B cell (primary cell): Measurements from ENCODE around the gene AKAP14. TPM values are rescaled to one million over a fixed set of nuclear protein-coding genes. Genes with fewer than 3 reads are reported as not detected.

ENCODE experiments used
- ATAC-seq: fragments of 200-7000 bp; cut with Tn5 transposase; one replicate; pipeline ENCODE4 v1.10.0; 2021; ENCODE audit warnings: low read depth, mild to moderate bottlenecking, moderate number of reproducible peaks, moderate library complexity
- CTCF ChIA-PET: fragments of 350-600 bp; sonication (Branson Sonifier 250); formaldehyde crosslinking; loops from one replicate; lab custom pipeline; 2021; ENCODE audit warnings: antibody characterized with exemption, inconsistent platforms; lab: Charles Lee
- POLR2A ChIA-PET: fragments of 350-600 bp; sonication (Branson Sonifier 250); formaldehyde crosslinking; loops from one replicate; lab custom pipeline; 2021; ENCODE audit warnings: antibody characterized with exemption; lab: Charles Lee
- DNase-seq: peaks from one replicate; pipeline ENCODE4 v3.0.0; 2013
- H2AFZ ChIP-seq: 2 replicates; pipeline ENCODE4 v1.6.1; 2012; ENCODE audit warnings: mild to moderate bottlenecking, low read depth, low read length; ENCODE audit not compliant: insufficient read depth, poor library complexity, severe bottlenecking
- H3K27ac ChIP-seq, 2 donors: 1 replicate in 1 of 2; 2 replicates in 1 of 2; pipeline ENCODE4 v1.5.1; 2012 to 2013; ENCODE audit warnings: low read length in 2 of 2, mild to moderate bottlenecking in 2 of 2, moderate library complexity in 1 of 2
- H3K27me3 ChIP-seq, 4 experiments: fragments of 200-600 bp in 1 of 4; sonication (generic) in 1 of 4; replicated peaks in 1 of 4; 1 replicate in 2 of 4; 2 replicates in 2 of 4; pipeline versions ENCODE4 v1.6.1 to v1.7.0; 2013 to 2016; ENCODE audit warnings: low read length in 3 of 4, mild to moderate bottlenecking in 2 of 4, mixed read lengths in 1 of 4, moderate library complexity in 1 of 4; ENCODE audit not compliant: insufficient read depth in 4 of 4, control insufficient read depth in 3 of 4; ENCODE audit errors: control extremely low read depth in 1 of 4
- H3K36me3 ChIP-seq, 2 experiments: replicated peaks in 1 of 2; 1 replicate in 1 of 2; 2 replicates in 1 of 2; pipeline versions ENCODE4 v1.6.1 to v1.7.1; 2013; ENCODE audit warnings: low read length in 1 of 2; ENCODE audit not compliant: insufficient read depth in 2 of 2, control insufficient read depth in 1 of 2; ENCODE audit errors: control extremely low read depth in 1 of 2, extremely low read depth in 1 of 2
- H3K4me1 ChIP-seq, 2 donors: fragments of 200-600 bp in 1 of 2; sonication (generic) in 1 of 2; 1 replicate in 1 of 2; 2 replicates in 1 of 2; pipeline versions ENCODE4 v1.5.1 to v1.6.1; 2013 to 2017; ENCODE audit warnings: low read length in 2 of 2; ENCODE audit not compliant: control insufficient read depth in 2 of 2, insufficient read depth in 2 of 2
- H3K4me2 ChIP-seq: replicated peaks from 2 replicates; pipeline ENCODE3; 2012; ENCODE audit warnings: mild to moderate bottlenecking, low read depth, low read length; ENCODE audit not compliant: poor library complexity, severe bottlenecking
- H3K4me3 ChIP-seq, 5 experiments: fragments of 200-600 bp in 1 of 5; sonication (generic) in 1 of 5; 1 replicate in 3 of 5; 2 replicates in 2 of 5; pipeline versions ENCODE4 v1.5.1 to v1.7.0; 2011 to 2016; ENCODE audit warnings: low read length in 4 of 5, mild to moderate bottlenecking in 4 of 5, low read depth in 2 of 5, control low read depth in 1 of 5, moderate library complexity in 1 of 5; ENCODE audit not compliant: insufficient read depth in 1 of 5; ENCODE audit errors: control extremely low read depth in 1 of 5, extremely low read depth in 1 of 5
- H3K79me2 ChIP-seq: fragments of 200-600 bp; sonication (generic); one replicate; pipeline ENCODE4 v1.6.0; 2016; ENCODE audit warnings: low read length; ENCODE audit not compliant: control insufficient read depth, insufficient read depth
- H3K9ac ChIP-seq: fragments of 200-600 bp; sonication (generic); 2 replicates; pipeline ENCODE4 v1.6.1; 2017; ENCODE audit warnings: mild to moderate bottlenecking, low read length, moderate library complexity
- H3K9me3 ChIP-seq, 3 donors: one replicate each; pipeline versions ENCODE4 v1.6.1 to v1.7.1; 2013; ENCODE audit warnings: low read length in 2 of 3; ENCODE audit not compliant: control insufficient read depth in 2 of 3, insufficient read depth in 1 of 3; ENCODE audit errors: control extremely low read depth in 1 of 3
- H4K20me1 ChIP-seq: 2 replicates; pipeline ENCODE4 v1.6.0; 2012; ENCODE audit warnings: mild to moderate bottlenecking, low read length; ENCODE audit not compliant: insufficient read depth, control insufficient read depth, poor library complexity, severe bottlenecking
- H3K27ac Mint-ChIP-seq: one replicate; pipeline ENCODE4 v1.8.0; 2021; ENCODE audit warnings: mixed read lengths
- H3K27me3 Mint-ChIP-seq: one replicate; pipeline ENCODE4 v1.8.0; 2021; ENCODE audit warnings: mixed read lengths
- H3K4me1 Mint-ChIP-seq: one replicate; pipeline ENCODE4 v1.8.0; 2021; ENCODE audit warnings: mixed read lengths
- H3K4me3 Mint-ChIP-seq: one replicate; pipeline ENCODE4 v1.8.0; 2021; ENCODE audit warnings: mixed read lengths
- H3K9me3 Mint-ChIP-seq: one replicate; pipeline ENCODE4 v1.8.0; 2022; ENCODE audit warnings: mixed read lengths; ENCODE audit not compliant: insufficient read depth
- EZH2 ChIP-seq: IDR thresholded peaks from 2 replicates; pipeline ENCODE4 v1.6.1; 2012; ENCODE audit warnings: borderline replicate concordance, low read depth, mild to moderate bottlenecking, moderate library complexity, low read length; ENCODE audit not compliant: insufficient read depth, poor library complexity, severe bottlenecking
- WGBS: methylation state at CpG from one replicate; pipeline ENCODE4 v1.1.5; 2013; ENCODE audit warnings: missing lambda C conversion rate; ENCODE audit not compliant: insufficient coverage; 5-methylcytosine and 5-hydroxymethylcytosine counted together
- intact Hi-C: fragments of 100-400 bp; cut with micrococcal nuclease; formaldehyde crosslinking; loops from one replicate; pipeline ENCODE4 v1.10.0; 2022
- polyA plus RNA-seq: library from polyadenylated mRNA; depleted of rRNA; stranded (reverse); fragments of >200 nt; gene quantifications from 2 replicates; pipeline ENCODE4 v1.2.3, GENCODE V29; 2012
- total RNA-seq, 2 donors: library from RNA; stranded (reverse); fragments of 120-200 nt in 1 of 2; gene quantifications; 1 replicate in 1 of 2; 2 replicates in 1 of 2; pipeline versions ENCODE4 v1.2.3 to v1.2.4, GENCODE V29; 2013 to 2022
- TF ChIP-seq, protein P1 (sequence below): fragments of 200-600 bp; IDR thresholded peaks from one replicate; pipeline ENCODE4 v1.8.0; 2022; ENCODE audit warnings: antibody characterized with exemption, mild to moderate bottlenecking

AKAP14 gene
- total and polyA plus RNA-seq, 2 donors (not counting 1 experiment from before 2014, with no cell fraction given) = not detected

DNA sequence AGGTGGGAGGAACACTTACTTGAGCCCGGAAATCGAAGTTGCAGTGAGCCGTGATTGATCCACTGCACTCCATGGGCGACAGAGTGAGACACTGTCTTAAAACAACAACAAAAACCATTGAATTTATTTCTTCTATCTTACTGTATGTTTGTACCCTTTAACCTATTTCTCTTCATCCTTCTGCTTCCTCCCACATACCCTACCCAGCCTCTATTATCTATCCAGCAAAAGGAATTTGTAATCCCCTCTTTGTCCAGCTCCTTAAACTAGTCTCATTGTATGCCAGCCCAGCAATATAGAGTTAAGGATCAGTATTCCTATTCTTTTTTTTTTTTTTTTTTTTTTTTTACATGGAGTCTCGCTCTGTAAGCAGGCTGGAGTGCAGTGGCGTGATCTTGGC is 49.8 kb downstream of the AKAP14 start:
- Histone ChIP-seq H4K20me1 (no peaks in the 10 kb centered on the region), H3K27ac (no peak overlapping the region), H2AFZ (no peak overlapping the region), H3K9ac (no peak overlapping the region), H3K4me1 (peaks cover 15 to 21% of the 10 kb centered on the region in 2 donors), H3K4me3 (no peak overlapping the region), H3K9me3 (no peaks in the 10 kb centered on the region), H3K36me3 (no peaks in the 10 kb centered on the region), H3K4me2 (no peak overlapping the region), H3K79me2 (peaks cover 22% of the 10 kb centered on the region), H3K27me3 (no peaks in the 10 kb centered on the region)
- no peak for ATAC-seq
- CTCF ChIA-PET = no interaction called here
- H3K27me3 Mint-ChIP-seq = peaks cover 3% of the 10 kb centered on the region
- DNase-seq = no peak
- H3K4me3 Mint-ChIP-seq = no peak overlapping the region
- no CpG with 5 or more reads among the region's 6 CpGs for WGBS
- H3K4me1 Mint-ChIP-seq = peaks cover 18% of the 10 kb centered on the region
- no peak for TF ChIP-seq EZH2
- TF ChIP-seq, protein P1, sequence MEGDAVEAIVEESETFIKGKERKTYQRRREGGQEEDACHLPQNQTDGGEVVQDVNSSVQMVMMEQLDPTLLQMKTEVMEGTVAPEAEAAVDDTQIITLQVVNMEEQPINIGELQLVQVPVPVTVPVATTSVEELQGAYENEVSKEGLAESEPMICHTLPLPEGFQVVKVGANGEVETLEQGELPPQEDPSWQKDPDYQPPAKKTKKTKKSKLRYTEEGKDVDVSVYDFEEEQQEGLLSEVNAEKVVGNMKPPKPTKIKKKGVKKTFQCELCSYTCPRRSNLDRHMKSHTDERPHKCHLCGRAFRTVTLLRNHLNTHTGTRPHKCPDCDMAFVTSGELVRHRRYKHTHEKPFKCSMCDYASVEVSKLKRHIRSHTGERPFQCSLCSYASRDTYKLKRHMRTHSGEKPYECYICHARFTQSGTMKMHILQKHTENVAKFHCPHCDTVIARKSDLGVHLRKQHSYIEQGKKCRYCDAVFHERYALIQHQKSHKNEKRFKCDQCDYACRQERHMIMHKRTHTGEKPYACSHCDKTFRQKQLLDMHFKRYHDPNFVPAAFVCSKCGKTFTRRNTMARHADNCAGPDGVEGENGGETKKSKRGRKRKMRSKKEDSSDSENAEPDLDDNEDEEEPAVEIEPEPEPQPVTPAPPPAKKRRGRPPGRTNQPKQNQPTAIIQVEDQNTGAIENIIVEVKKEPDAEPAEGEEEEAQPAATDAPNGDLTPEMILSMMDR = no peak
- no peaks in the 10 kb centered on the region for H3K9me3 Mint-ChIP-seq
- H3K27ac Mint-ChIP-seq = no peak overlapping the region
- POLR2A ChIA-PET = no interaction called here
- intact Hi-C loops = loop anchor here (10.0 kb wide), 1 partner anchor 481 kb away; the partner anchor contains the start of gene SLC25A5

DNA sequence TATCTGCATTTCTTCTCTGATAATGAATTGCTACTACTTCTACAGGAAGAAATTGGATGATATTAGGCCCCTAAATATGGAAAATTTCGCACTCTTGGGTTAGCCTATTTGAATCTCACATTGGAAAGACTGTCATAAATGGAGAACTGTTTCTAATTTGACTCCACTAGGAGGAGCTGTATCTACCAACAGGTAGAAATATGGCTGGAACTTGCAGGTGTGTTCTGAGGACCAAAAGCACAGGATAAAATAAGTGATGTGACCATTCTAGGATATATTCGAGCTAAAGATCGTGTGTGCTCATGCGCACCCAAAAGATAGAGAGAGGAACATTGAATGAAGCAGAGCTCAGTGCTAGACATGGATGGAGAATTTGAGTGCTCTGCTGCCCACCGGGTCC is 52.7 kb downstream of the AKAP14 start:
- ATAC-seq = no peak
- Histone ChIP-seq H3K4me3 (no peak overlapping the region), H3K9me3 (no peaks in the 10 kb centered on the region), H3K9ac (no peak overlapping the region), H3K4me2 (no peak overlapping the region), H3K4me1 (peaks cover 0 to 6% of the 10 kb centered on the region in 2 donors), H3K79me2 (peaks cover 2% of the 10 kb centered on the region), H3K27ac (no peak overlapping the region), H3K27me3 (no peaks in the 10 kb centered on the region), H2AFZ (no peak overlapping the region), H3K36me3 (no peaks in the 10 kb centered on the region), H4K20me1 (no peaks in the 10 kb centered on the region)
- intact Hi-C loops = loop anchor here (10.0 kb wide), 1 partner anchor 484 kb away; the partner anchor contains the start of gene SLC25A5
- CTCF ChIA-PET = interaction anchor here (1.0 kb wide), 1 partner anchor 34 kb away, joined by 3 read pairs; no protein-coding TSS in a partner anchor
- no peak for DNase-seq
- TF ChIP-seq, protein P1 = no peak
- no peak for TF ChIP-seq EZH2
- peaks cover 3% of the 10 kb centered on the region for H3K4me1 Mint-ChIP-seq
- H3K27ac Mint-ChIP-seq = no peak overlapping the region
- H3K27me3 Mint-ChIP-seq = peaks cover 6% of the 10 kb centered on the region
- WGBS = no CpG with 5 or more reads among the region's 5 CpGs
- no peaks in the 10 kb centered on the region for H3K9me3 Mint-ChIP-seq
- POLR2A ChIA-PET = no interaction called here
- no peak overlapping the region for H3K4me3 Mint-ChIP-seq
